ENCODE results near the gene ARMH1.
"Not testable (repeated sequence)": the region's sequence is repeated elsewhere in the genome, so short reads cannot be mapped to it uniquely, and the experiment has no call there.

Gene ARMH1

DNA sequence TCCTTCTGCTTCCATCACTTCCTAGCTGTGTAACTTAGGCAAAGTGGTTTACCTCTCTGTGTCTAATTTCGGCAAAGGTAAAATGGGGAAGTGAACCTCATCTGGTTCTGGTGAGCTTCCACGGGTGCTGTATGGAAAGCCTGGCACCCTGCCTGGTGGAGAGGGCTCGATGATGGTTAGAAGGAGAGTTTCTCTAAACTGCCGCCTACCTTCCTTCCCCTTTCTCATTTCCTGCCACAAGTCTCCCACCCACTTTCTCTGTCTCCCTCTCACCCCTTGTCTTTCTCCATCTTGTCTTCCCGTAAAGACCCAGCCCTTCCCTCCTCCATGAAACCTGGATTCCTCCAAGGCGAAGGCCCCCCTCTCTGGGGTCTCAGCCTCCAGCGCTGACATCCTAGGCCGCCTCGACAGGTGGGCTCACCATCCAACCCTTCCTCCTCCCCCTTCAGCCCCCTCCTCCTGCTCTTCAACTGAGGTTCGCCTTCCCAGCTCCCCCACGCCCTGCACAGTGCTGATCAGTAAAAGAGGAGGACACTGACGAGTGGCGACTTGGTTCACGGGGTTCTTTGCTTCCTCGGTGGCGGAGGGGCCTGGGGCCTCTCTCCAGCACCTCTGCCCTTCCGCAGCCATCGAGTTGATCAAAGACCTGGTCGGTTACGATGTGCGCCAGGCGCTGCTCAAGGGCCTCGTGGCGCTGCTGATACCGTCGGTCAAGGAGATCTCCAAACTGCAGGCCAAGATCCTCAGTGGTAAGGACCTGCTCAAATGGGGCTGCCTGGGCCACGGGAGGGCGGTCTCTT, 49.2 kb downstream of the ARMH1 start:
- DNase-seq (ENCODE audit: low spot score) = no peak

GRCh38 chr1:44724296-44724954, 49.9 kb downstream of the ARMH1 start:
- no peak for DNase-seq (ENCODE audit: low spot score)

DNA sequence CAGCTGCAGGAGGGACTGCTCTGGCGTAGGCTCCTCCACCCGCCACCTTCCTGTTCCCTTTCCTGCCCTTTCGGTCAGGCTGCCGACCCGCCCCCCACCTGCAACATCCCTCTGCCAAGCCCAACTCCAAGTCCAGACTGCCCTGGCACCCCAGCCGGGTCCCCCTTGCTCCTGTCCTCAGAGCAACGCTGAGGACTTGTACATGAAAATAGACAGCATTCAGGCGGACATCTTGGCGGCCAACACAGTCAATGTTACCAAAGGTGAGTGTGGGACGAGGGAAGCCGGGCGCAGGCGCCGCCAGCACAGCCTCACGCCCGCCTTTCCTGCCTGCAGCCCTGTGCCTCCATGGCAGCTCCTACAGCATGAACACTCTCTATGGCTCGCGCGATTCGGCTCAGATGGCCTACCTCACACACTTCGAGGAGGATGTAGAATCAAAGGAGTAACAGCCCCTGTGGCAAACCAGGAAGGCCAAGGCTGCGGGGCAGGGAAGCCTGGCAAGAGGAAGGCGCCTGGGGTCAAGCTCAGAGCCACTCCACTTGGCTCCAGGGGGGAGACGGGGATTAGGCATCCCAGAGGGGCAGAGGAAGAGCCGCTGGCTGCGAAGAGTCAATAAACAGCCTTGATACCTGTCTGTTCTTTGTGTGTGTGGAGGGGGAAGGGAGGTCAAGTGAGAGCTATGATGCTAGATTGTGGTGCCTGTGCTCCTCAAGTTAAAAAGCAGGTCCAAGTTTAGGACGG, 50.6 kb downstream of the ARMH1 start:
- DNase-seq (ENCODE audit: low spot score) = no peak

DNA sequence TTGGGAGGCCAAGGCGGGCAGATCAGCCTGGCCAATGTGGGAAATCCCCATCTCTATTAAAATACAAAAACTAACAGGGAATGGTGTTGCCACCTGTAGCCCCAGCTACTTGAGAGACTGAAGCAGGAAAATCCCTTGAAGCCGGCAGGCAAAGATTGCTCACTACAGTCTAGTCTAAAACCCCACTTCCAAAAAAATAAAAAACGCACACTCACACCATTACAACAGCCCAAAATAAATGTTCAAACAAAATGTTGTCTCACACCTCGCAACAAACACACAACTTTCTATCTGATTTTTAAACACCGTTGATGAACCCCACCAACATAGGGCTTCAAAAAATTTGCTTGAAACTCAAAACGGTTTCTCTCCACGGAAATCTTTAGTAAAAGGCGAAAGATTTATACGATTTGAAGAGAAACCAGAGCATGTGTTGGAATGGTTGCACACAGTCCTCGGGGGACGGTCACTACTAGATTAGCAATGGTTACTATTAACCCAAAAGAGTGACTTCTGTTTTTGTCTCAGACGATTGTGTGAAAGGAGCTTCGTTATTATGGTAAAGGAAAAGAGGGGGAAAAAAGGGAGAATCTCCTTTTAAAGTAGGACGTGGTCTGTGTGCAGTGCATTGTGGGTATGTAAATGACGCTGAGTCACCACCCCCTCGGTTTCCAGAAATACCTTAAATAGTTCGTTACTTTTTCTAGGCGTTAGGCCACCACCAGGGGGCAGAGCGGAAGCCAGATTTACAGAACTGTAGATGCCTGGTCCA, 56.4 kb downstream of the ARMH1 start, which contains the start of gene RNU5D-1:
TSS of gene RNU5D-1 (minus strand) at position 430 of the 772 bp plus-strand sequence.
- peak; percentile 93 for DNase-seq (ENCODE audit: low spot score)

- peak; percentile 75 for DNase-seq (ENCODE audit: low spot score)
These were observed 58.9 kb downstream of the ARMH1 start for GRCh38 chr1:44733365-44733764.

DNA sequence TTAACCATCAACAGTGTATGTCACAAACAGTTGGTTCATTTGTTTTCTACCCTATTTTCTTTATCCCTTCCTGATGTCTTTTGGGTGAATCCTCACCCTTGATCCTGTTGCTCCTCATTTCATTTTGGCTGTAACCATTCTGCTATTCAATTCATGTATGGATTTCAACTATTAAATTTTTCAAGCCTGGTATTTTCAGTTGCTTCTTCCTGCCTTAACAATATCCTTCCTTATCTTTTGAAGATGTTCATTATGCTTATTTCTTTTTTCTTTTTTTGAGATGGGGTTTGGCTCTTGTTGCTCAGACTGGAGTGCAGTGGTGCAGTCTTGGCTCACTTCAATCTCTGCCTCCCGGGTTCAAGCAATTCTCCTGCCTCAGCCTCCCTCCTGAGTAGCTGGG, 59.3 kb downstream of the ARMH1 start:
- DNase-seq (ENCODE audit: low spot score) = no peak

DNA sequence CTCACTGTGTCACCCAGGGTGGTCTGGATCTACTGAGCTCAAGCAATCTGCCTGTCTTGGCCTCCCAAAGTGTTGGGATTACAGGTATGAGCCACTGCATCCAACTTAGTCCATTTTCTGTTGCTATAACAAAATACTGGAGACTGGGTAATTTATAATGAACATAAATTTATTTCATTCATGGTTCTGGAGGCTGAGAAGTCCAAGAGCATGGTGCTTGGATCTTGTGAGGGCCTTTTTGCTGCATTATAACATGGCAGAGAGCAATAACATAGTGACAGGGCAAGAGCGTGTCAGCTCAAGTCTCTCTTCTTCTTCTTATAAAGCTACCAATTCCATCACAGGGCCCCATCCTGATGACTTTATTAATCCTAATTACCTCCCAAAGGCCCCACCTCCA, 61.5 kb downstream of the ARMH1 start:
- DNase-seq (ENCODE audit: low spot score) = no peak

- not testable (repeated sequence) for DNase-seq (ENCODE audit: low spot score)
These were observed 64.4 kb downstream of the ARMH1 start for GRCh38 chr1:44738953-44739306.

DNA sequence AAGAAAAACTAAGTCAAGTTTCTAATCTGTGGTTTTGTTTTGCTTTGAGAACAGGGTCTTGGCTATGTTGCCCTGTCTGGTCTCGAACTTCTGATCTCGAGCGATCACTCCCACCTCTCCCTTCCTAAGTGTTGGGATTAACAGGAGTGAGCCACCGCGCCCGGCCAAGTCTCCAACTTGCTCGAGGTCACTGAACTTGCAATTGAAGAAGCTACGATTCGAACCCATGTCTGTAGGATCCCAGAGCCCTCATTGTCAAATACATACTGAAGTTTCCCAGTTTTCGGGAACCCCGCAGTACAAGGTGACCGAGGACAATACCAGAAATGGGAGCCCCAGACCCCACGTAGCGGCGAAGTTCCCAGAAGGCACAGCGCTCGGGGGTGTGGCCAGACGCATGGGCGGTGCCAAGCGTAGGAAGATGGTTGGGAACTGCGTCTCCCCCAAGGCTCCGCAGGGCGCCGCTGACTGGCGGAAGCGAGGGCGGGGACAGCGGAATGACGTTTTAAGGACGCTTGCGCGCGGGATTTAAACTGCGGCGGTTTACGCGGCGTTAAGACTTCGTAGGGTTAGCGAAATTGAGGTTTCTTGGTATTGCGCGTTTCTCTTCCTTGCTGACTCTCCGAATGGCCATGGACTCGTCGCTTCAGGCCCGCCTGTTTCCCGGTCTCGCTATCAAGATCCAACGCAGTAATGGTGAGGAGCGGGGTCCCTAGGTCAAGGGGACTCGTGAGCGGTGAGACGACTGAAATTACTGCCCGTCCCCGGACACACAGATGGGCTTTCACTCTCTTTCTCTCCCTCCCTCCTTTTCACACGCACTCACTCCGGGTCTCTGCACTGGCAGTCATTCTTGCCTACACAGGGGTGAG, 65.0 kb downstream of the ARMH1 start, which contains the start of gene KIF2C:
TSS of gene KIF2C (plus strand) at position 531 of the 872 bp plus-strand sequence. CDS start at position 627, 96 bp downstream.
- peak; percentile 99 for DNase-seq (ENCODE audit: low spot score)

GRCh38 chr1:44740179-44740617, 65.7 kb downstream of the ARMH1 start:
- DNase-seq (ENCODE audit: low spot score) = no peak

DNA sequence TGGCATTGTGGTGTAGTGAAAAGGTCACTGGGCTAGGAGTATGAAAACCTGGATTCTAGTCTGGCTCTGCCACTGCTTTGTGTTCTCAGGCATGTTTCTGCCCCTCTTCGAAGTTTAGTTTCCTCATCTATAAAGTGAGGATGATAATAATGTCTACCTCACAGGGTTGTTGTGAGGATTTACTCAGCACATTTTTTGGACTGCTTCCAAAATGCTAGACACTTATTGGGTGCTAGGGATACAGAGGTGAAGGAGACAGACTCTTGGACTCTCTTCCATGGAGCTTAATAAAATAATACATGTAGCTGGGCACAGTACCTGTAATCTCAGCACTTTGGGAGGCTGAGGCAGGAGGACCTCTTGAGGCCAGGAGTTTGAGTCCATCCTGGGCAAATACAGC, 68.7 kb downstream of the ARMH1 start:
- DNase-seq (ENCODE audit: low spot score) = no peak

GRCh38 chr1:44747878-44748277, 73.4 kb downstream of the ARMH1 start:
- no peak for DNase-seq (ENCODE audit: low spot score)

DNA sequence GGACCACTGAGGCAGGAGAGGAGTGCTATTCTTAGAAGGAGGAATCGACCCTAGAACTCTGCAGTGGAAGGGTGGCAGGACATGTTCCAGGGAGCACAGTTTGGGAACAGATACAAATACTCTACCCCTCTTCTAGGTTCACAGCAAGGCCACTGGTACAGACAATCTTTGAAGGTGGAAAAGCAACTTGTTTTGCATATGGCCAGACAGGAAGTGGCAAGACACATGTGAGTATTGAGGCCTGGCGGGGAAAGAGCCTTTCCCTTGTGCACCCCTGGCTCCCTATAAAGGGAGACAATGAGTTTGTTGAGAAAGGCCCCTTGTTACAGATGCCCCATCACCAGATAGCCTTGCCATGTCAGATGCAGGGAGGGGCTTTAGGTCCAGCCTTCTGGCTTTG, 82.9 kb downstream of the ARMH1 start:
- no peak for DNase-seq (ENCODE audit: low spot score)

- no peak for DNase-seq (ENCODE audit: low spot score)
These were observed 84.6 kb downstream of the ARMH1 start for GRCh38 chr1:44759077-44759476.

DNA sequence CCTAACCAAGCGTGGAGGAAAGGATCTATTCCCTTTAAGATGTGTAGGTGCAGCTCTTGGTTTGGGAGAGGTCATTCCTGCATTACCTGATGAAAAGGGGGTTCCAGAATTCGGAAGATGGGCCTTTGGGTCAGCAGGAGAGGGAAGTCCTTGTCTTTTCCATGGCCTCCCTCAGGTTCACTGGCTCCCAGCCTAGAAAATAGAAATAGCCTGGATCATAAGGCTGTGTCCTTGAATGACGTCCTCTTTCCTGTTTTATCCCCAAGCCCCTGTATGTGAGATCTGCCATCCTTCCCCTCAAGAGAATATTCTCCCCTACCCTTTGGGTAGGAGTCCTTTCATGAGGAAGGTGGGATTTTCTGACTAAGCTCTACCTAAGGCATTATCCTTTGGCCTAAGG, 86.4 kb downstream of the ARMH1 start:
- no peak for DNase-seq (ENCODE audit: low spot score)

GRCh38 chr1:44766421-44766820, 91.9 kb downstream of the ARMH1 start:
- DNase-seq (ENCODE audit: low spot score) = not testable (repeated sequence)

Data from AG08395 (cell line).